Measurements from ENCODE around the gene TMC4.

DNA sequence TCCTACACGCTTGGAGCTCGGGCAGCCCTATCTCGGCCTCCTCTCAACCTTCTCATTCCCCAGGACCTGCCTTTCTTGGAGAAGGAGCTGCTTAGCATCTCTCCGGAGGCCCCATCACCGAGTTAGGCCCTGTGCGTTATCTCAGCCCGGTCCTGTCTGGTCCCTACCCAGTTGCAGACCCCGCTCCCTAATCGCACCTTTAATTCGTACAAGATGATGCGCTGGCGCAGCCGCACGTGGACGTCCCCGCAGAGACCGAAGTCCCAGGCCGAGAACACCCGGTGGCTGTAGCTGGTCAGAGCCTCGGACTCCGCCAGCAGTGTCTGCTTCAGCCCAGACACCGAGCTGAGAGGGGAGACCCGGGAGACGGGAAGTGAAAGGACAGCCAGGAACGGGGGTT is 7.7 kb downstream of the TMC4 start:
- TF ChIP-seq, protein P1, sequence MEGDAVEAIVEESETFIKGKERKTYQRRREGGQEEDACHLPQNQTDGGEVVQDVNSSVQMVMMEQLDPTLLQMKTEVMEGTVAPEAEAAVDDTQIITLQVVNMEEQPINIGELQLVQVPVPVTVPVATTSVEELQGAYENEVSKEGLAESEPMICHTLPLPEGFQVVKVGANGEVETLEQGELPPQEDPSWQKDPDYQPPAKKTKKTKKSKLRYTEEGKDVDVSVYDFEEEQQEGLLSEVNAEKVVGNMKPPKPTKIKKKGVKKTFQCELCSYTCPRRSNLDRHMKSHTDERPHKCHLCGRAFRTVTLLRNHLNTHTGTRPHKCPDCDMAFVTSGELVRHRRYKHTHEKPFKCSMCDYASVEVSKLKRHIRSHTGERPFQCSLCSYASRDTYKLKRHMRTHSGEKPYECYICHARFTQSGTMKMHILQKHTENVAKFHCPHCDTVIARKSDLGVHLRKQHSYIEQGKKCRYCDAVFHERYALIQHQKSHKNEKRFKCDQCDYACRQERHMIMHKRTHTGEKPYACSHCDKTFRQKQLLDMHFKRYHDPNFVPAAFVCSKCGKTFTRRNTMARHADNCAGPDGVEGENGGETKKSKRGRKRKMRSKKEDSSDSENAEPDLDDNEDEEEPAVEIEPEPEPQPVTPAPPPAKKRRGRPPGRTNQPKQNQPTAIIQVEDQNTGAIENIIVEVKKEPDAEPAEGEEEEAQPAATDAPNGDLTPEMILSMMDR (IDR thresholded peaks at IDR 0.05): no peak
- no peak for TF ChIP-seq POLR2A (IDR thresholded peaks at IDR 0.05)

Measured in body of pancreas (tissue), 4 donors.